CD1c-positive myeloid dendritic cell (primary cell): Measurements from ENCODE around the gene C1orf105.
"Not testable (repeated sequence)": the region's sequence is repeated elsewhere in the genome, so short reads cannot be mapped to it uniquely, and the experiment has no call there.

Experiments used
- DNase-seq: peaks from one replicate; pipeline ENCODE4 v3.0.0-alpha.2; 2016; ENCODE audit errors: extremely low spot score

The C1orf105 gene

DNA sequence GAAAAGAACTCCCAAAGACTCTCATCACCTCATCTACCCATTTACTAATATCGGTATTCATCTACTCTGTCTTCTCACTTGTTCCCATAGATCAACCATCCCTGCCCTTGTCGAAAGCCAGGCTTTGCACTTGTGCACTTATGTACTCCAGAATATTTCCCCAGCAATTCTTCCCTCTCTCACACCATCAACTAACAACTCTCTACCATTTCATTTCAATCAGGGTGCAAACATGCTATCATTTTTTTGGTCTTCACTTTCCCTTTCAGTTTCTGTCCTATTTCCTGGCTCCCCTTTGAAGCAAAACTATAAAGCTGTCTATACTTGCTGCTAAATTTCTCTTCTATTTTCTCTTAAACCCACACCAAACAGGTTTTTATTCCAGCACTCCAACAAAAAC, 6.7 kb downstream of the C1orf105 start:
- DNase-seq: no peak

GRCh38 chr1:172429331-172430127, 9.0 kb downstream of the C1orf105 start:
- peak; percentile 54 for DNase-seq

- no peak for DNase-seq
Measured at GRCh38 chr1:172430128-172430454, 9.6 kb downstream of the C1orf105 start.

GRCh38 chr1:172431204-172431603, 10.7 kb downstream of the C1orf105 start:
- DNase-seq: no peak

- no peak for DNase-seq
Measured at GRCh38 chr1:172431721-172432192, 11.3 kb downstream of the C1orf105 start.

DNA sequence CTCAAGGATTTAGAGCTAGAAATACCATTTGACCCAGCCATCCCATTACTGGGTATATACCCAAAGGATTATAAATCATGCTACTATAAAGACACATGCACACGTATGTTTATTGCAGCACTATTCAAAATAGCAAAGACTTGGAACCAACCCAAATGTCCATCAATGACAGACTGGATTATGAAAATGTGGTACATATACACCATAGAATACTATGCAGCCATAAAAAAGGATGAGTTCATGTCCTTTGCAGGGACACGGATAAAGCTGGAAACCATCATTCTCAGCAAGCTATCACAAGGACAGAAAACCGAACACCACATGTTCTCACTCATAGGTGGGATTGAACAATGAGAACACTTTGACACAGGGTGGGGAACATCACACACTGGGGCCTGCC, 16.7 kb downstream of the C1orf105 start:
- not testable (repeated sequence) for DNase-seq

DNA sequence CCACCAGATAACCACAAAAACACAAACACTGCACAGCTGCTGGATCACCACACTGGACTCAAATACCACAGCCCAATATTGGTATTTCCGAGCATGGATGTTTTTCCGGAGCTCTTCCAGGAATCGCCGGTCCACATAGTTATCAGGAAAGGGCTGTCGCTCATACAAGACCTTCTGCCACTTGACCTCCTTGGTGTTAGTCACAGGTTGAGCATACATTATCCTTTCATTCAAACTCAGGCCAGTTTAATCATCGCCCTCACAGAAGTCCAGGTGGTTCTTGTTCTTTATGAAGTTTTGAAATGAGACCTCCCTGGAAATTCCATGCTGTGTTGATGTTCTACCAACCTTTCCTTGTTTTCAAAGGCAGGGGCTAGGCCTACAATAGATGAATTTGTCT, 21.9 kb downstream of the C1orf105 start:
- no peak for DNase-seq

- DNase-seq: no peak
Measured at GRCh38 chr1:172442843-172443565, 22.5 kb downstream of the C1orf105 start.

- peak; percentile 92 for DNase-seq
Measured at GRCh38 chr1:172443666-172444453, 23.4 kb downstream of the C1orf105 start, which contains the start of gene PIGC. TSS of gene PIGC (minus strand) at chr1:172444069. CDS start at chr1:172442622, 1,447 bp downstream.

- DNase-seq: no peak
Measured at GRCh38 chr1:172446547-172446946, 26.1 kb downstream of the C1orf105 start.

GRCh38 chr1:172447641-172448040, 27.2 kb downstream of the C1orf105 start:
- no peak for DNase-seq

- no peak for DNase-seq
Measured at GRCh38 chr1:172448995-172449584, 28.6 kb downstream of the C1orf105 start.

- peak; percentile 81 for DNase-seq
Measured at GRCh38 chr1:172449585-172450523, 29.4 kb downstream of the C1orf105 start.

GRCh38 chr1:172450524-172450885, 30.0 kb downstream of the C1orf105 start:
- no peak for DNase-seq

GRCh38 chr1:172451002-172451443, 30.5 kb downstream of the C1orf105 start:
- DNase-seq: no peak

- no peak for DNase-seq
Measured at GRCh38 chr1:172452536-172453152, 32.2 kb downstream of the C1orf105 start.

DNA sequence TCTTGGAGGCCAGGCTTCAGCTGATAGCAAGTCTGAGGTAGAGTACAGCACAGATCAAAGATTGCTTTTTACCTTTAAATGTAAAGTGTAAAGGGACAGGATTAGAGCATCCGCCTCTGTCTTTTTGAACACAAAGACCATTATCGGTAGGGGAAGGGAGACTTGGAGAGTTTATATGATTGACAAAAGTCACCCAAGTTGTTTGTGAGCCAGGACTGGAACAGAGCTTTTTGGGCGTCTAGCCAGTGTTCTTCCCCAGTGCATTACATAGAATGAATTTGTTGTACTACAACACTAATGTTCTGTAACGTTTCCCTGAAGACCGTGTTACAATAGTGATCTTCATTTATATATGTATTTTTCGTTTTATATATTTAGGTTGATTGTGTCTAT, 32.7 kb downstream of the C1orf105 start:
- no peak for DNase-seq

- DNase-seq: no peak
Measured at GRCh38 chr1:172453607-172454006, 33.1 kb downstream of the C1orf105 start.

DNA sequence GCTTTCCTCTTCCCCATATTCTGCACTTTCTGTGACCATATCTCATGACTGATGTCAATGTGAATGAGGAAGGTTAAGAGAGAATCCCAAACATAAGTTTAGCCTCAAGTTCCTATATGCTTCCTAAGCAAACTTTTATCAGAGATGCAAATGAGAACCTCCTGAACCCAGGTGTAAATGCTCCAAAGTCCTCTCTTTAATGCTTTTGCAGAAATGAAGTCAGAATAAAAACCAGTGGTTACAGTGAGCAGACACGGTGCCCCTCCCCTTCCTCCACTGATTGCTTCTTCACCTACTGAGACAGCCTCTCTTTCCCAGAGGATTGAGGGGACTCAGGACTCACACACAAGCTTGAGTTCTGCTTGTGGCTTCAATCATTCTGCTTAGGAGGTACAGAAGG, 35.0 kb downstream of the C1orf105 start:
- no peak for DNase-seq

DNA sequence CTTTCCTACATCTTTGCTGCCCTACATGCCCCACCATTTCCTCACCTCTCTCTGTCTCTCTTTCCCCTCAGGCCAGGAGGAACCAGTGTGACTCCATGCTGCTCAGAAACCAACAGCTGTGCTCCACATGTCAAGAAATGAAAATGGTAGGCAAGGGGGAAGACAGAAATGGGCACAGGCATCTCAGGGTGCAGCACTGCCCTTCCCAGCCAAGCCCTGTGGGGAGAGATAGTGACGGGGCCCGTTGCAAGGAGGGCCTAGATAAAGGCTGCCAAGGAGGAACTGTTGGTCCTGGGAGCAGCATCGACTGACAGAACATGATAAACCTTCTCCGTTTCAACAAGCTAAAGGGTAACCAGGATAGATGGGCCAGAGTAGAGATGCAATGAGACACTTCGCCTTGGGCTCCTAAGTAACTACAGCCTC, 35.9 kb downstream of the C1orf105 start:
- no peak for DNase-seq
